Body of pancreas (tissue), 4 donors: ENCODE results near the gene NGF.

Source experiments
- POLR2A ChIP-seq, 3 donors: fragments of 450-650 bp; IDR thresholded peaks; one replicate each; pipeline ENCODE4 v1.6.1; 2016; ENCODE audit warnings: antibody characterized with exemption in 3 of 3, mild to moderate bottlenecking in 2 of 3
- TF ChIP-seq, protein P1 (sequence below), 7 experiments: fragments of 450-650 bp in 4 of 7; fragments of 200-600 bp in 3 of 7; sonication (generic) in 3 of 7; IDR thresholded peaks; one replicate each; pipeline ENCODE4 v1.5.1; 2016 to 2019; ENCODE audit warnings: antibody characterized with exemption in 7 of 7

DNA sequence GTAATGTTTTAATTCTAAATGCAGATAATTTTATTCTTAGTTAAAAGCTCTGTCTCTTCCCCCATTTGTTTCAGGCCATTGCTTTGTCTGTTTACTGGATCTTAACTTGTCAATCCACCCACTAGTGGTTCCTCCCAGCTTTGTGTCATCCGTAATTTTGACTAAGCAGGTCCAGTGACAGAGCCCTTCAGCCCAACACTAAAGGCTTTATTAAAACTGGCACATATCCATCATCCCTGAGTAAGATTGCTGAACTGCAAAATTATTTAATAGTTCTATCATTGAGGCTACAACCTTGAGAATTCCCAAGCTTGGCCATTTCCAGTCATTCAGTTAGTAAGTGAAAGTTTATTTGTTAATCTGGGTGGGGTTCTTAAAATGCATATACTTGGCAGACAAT, 96.7 kb downstream of the NGF start:
- TF ChIP-seq, protein P1, sequence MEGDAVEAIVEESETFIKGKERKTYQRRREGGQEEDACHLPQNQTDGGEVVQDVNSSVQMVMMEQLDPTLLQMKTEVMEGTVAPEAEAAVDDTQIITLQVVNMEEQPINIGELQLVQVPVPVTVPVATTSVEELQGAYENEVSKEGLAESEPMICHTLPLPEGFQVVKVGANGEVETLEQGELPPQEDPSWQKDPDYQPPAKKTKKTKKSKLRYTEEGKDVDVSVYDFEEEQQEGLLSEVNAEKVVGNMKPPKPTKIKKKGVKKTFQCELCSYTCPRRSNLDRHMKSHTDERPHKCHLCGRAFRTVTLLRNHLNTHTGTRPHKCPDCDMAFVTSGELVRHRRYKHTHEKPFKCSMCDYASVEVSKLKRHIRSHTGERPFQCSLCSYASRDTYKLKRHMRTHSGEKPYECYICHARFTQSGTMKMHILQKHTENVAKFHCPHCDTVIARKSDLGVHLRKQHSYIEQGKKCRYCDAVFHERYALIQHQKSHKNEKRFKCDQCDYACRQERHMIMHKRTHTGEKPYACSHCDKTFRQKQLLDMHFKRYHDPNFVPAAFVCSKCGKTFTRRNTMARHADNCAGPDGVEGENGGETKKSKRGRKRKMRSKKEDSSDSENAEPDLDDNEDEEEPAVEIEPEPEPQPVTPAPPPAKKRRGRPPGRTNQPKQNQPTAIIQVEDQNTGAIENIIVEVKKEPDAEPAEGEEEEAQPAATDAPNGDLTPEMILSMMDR (IDR thresholded peaks at IDR 0.05), result no peak
- TF ChIP-seq POLR2A (IDR thresholded peaks at IDR 0.05), result no peak
